Ovary (tissue), 3 donors: ENCODE data around the gene AHCTF1.

Experiments used
- EP300 ChIP-seq: sonication (generic); formaldehyde crosslinking; IDR thresholded peaks from one replicate; pipeline ENCODE4 v1.6.1; 2017; ENCODE audit warnings: antibody characterized with exemption
- POLR2A ChIP-seq: fragments of 450-650 bp; IDR thresholded peaks from one replicate; pipeline ENCODE4 v1.6.1; 2017; ENCODE audit warnings: antibody characterized with exemption, mild to moderate bottlenecking, moderate library complexity
- TF ChIP-seq, protein P1 (sequence below), 3 donors: fragments of 450-650 bp in 2 of 3; fragments of 200-600 bp in 1 of 3; IDR thresholded peaks; one replicate each; pipeline versions ENCODE4 v1.5.1 to v1.8.0; 2016 to 2022; ENCODE audit warnings: antibody characterized with exemption in 3 of 3, mild to moderate bottlenecking in 1 of 3
- donor health status: DM: no; HTN: no; CAD: no.

DNA sequence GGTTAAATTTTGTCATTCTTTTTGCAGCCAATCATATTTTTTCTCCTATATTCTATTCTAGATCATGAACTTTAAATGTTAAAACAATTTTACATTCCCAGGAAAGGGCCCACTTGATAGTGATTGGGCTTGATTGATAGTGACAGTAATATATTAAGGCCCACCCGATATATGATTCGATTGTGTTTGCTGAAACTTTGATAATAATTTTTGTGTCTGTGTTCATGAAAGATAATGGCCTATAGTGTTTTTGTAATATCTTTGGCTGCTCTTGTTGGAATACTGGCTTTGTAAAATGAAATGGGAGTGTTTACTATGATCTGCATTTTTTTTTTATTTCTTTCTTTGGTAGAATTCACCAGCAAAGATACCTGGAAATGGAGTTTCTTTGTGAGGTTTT is 107.2 kb downstream of the AHCTF1 start:
- TF ChIP-seq, protein P1, sequence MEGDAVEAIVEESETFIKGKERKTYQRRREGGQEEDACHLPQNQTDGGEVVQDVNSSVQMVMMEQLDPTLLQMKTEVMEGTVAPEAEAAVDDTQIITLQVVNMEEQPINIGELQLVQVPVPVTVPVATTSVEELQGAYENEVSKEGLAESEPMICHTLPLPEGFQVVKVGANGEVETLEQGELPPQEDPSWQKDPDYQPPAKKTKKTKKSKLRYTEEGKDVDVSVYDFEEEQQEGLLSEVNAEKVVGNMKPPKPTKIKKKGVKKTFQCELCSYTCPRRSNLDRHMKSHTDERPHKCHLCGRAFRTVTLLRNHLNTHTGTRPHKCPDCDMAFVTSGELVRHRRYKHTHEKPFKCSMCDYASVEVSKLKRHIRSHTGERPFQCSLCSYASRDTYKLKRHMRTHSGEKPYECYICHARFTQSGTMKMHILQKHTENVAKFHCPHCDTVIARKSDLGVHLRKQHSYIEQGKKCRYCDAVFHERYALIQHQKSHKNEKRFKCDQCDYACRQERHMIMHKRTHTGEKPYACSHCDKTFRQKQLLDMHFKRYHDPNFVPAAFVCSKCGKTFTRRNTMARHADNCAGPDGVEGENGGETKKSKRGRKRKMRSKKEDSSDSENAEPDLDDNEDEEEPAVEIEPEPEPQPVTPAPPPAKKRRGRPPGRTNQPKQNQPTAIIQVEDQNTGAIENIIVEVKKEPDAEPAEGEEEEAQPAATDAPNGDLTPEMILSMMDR (IDR thresholded peaks at IDR 0.05): no peak
- TF ChIP-seq POLR2A (no peak), EP300 (no peak)
